BJ (cell line): Measurements from ENCODE around the gene SH3RF3. TPM values are rescaled to one million over a fixed set of nuclear protein-coding genes. Genes with fewer than 3 reads are reported as not detected.

Experiments
- CTCF ChIA-PET: fragments of 350-600 bp; formaldehyde crosslinking; extraction: SDS; loops from one replicate; lab custom pipeline; 2021; ENCODE audit warnings: antibody characterized with exemption, inconsistent platforms; lab: Yijun Ruan, JAX
- POLR2A ChIA-PET: fragments of 300-600 bp; sonication (Branson Sonifier 250); formaldehyde crosslinking; extraction: SDS; loops from one replicate; lab custom pipeline; 2021; ENCODE audit warnings: antibody characterized with exemption; lab: Charles Lee
- DNase-seq: peaks from one replicate; pipeline ENCODE4 v3.0.0-alpha.2; 2011; ENCODE audit warnings: low read depth
- H3K27me3 ChIP-seq: 2 replicates; pipeline ENCODE4 v1.6.0; 2011; ENCODE audit warnings: low read length; ENCODE audit not compliant: control insufficient read depth, insufficient read depth
- H3K36me3 ChIP-seq: 2 replicates; pipeline ENCODE4 v1.5.1; 2011; ENCODE audit warnings: low read length; ENCODE audit not compliant: control insufficient read depth, insufficient read depth
- H3K4me3 ChIP-seq: 2 replicates; pipeline ENCODE4 v1.5.1; 2011; ENCODE audit warnings: low read depth, mild to moderate bottlenecking, control low read depth, low read length
- polyA plus RNA-seq: library from polyadenylated mRNA; depleted of rRNA; stranded (reverse); fragments of >200 nt; gene quantifications from 2 replicates; pipeline ENCODE4 v1.2.3, GENCODE V29; 2011
- TF ChIP-seq, protein P1 (sequence below): IDR thresholded peaks from 2 replicates; pipeline ENCODE4 v1.5.1; 2011; ENCODE audit warnings: low read depth, mild to moderate bottlenecking, control low read depth, inconsistent platforms, low read length, moderate library complexity; ENCODE audit not compliant: insufficient read depth

The SH3RF3 gene
- polyA plus RNA-seq, 1 experiment, result 3.6 TPM

DNA sequence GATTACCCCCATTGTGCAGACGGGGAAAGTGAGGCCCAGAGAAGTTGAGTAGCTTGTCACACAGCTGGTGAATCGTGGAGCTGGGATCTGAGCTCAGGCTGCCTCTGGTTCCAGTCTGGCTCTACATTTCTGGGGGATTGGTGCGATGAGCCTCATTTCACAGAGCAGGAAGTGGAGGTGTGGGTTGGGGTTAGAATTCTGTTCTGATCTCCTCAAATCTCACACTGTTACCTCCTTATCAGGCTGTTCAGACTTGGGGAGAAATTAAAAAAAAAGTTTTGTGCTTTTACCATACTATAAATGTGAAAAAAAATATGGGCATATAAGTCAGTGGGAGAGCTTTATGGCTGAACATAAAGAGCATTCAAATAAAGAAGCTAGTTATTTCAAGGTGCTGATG, 21.6 kb downstream of the SH3RF3 start:
- TF ChIP-seq, protein P1, sequence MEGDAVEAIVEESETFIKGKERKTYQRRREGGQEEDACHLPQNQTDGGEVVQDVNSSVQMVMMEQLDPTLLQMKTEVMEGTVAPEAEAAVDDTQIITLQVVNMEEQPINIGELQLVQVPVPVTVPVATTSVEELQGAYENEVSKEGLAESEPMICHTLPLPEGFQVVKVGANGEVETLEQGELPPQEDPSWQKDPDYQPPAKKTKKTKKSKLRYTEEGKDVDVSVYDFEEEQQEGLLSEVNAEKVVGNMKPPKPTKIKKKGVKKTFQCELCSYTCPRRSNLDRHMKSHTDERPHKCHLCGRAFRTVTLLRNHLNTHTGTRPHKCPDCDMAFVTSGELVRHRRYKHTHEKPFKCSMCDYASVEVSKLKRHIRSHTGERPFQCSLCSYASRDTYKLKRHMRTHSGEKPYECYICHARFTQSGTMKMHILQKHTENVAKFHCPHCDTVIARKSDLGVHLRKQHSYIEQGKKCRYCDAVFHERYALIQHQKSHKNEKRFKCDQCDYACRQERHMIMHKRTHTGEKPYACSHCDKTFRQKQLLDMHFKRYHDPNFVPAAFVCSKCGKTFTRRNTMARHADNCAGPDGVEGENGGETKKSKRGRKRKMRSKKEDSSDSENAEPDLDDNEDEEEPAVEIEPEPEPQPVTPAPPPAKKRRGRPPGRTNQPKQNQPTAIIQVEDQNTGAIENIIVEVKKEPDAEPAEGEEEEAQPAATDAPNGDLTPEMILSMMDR, result no peak
- CTCF ChIA-PET, result no interaction called here
- Histone ChIP-seq H3K36me3 (no peaks in the 10 kb centered on the region), H3K27me3 (no peaks in the 10 kb centered on the region), H3K4me3 (no peak overlapping the region)
- POLR2A ChIA-PET, result no interaction called here
- DNase-seq, result no peak

- DNase-seq, result no peak
- CTCF ChIA-PET, result interaction anchor here (1.9 to 2.0 kb wide), 2 partner anchors 16 to 17 kb away, joined by 5 read pairs; no protein-coding TSS in a partner anchor
- POLR2A ChIA-PET, result no interaction called here
Observed at GRCh38 chr2:109151519-109151918, 22.5 kb downstream of the SH3RF3 start.

DNA sequence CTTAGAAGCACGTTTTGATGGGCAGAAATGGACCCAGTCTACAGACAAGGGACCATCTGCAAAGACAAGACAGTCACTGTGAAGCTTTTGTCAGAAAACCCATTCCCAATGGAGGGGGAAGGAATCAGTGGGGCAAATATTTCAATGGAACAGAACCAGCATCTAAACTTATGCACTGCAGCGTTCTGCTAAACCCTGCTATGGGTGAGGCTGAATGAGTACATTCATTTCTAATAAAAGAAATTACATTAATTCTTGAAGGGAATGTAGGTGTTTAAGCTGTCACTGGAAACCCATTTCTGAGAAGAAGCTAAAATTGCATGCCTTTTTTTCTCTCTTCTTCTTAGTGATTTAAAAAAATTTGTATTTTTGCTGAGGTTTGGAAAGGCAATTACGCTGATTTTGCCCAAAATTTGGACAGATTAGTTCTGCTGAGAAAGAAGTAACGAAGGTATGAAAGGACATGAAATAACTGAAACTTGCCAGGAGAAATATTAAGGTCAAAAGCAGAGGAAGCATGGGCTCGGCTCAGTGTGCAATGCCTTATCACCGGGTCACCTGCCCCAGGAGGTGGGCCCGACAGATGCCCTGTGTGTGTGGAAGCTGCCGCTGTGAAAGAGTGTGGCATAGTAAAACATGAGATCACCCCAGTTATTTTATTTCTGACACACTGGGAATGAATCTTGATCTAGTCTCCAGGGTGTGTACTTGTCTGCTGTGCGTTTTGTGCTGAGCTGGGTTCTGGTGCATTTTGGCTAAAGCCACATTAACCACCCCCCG, 24.2 kb downstream of the SH3RF3 start:
- ChIA-PET POLR2A (no interaction called here), CTCF (interaction anchor here (0.5 to 2.0 kb wide), 3 partner anchors 15 to 81 kb away, joined by 3 to 5 read pairs (median 5); no protein-coding TSS in a partner anchor)
- DNase-seq, result no peak
- Histone ChIP-seq H3K27me3 (no peaks in the 10 kb centered on the region), H3K36me3 (no peaks in the 10 kb centered on the region), H3K4me3 (no peak overlapping the region)
- TF ChIP-seq, protein P1, result no peak

More at GRCh38 chr2:109151519-109151918, 22.5 kb downstream of the SH3RF3 start:
- TF ChIP-seq, protein P1, result no peak
- no peaks in the 10 kb centered on the region for H3K36me3 ChIP-seq
- no peaks in the 10 kb centered on the region for H3K27me3 ChIP-seq
- H3K4me3 ChIP-seq, result no peak overlapping the region

DNA sequence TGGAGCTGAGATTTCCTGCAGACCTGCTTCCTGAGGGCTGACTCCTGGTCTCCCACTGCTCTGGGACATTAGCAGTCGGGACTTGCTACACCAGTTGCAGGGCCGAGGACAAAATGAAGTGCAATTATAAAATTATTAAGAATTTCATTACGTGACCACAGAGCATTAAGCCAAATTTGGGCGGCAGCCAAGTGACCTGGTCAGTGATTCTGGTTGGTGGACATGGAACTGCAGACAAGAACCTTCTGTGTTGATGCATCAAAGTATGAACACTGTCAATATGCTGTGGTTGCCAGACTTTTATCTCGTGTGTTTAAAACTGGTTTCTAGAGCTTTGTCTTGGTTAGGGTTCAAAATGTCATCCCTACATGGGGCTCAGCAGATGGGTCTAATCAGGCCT, 24.8 kb downstream of the SH3RF3 start:
- Histone ChIP-seq H3K36me3 (no peaks in the 10 kb centered on the region), H3K4me3 (no peak overlapping the region), H3K27me3 (no peaks in the 10 kb centered on the region)
- TF ChIP-seq, protein P1, result no peak
- ChIA-PET POLR2A (no interaction called here), CTCF (interaction anchor here (0.5 kb wide), 1 partner anchor 80 kb away, joined by 3 read pairs; no protein-coding TSS in a partner anchor)
- DNase-seq, result no peak

DNA sequence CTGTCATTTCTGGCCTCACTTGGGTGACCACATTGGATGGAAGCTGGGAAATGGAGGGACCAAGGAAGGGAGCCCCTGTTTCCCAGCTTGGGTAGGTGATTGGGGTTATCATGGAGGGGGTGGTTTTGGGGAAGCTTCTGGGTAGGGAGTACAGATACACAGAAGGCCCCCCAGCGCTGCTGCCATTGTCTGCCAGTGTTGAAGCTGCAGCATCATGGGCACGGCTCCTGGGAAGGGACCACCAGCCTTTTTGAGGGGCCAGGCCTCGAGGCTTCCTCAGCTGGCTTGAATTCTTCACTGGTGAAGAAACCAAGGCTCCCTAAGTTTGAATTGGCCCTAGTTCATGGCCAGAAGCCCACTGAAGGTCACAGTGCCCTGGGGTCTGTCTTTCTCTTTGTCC, 25.2 kb downstream of the SH3RF3 start:
- no peak for DNase-seq
- CTCF ChIA-PET, result no interaction called here
- Histone ChIP-seq H3K36me3 (no peaks in the 10 kb centered on the region), H3K4me3 (no peak overlapping the region), H3K27me3 (no peaks in the 10 kb centered on the region)
- TF ChIP-seq, protein P1, result no peak
- POLR2A ChIA-PET, result no interaction called here
